ENCODE measurements around the gene DEFB108B.
A peak's percentile ranks its signal among the peaks of the same experiment; 100 is the strongest.
"Not testable (repeated sequence)": the region's sequence is repeated elsewhere in the genome, so short reads cannot be mapped to it uniquely, and the experiment has no call there.

Gene DEFB108B

DNA sequence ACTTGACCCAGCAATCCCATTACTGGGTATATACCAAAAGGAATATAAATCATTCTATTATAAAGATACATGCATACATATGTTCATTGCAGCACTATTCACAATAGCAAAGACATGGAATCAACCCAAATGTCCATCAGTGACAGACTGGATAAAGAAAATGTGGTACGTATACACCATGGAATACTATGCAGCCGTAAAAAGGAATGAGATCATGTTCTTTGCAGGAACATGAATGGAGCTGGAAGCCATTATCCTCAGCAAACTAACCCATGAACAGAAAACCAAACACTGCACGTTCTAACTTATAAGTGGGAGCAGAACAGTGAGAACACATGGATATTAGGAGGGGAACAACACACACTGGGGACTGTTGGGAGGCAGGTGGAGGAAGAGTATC, 3.8 kb upstream of the DEFB108B start:
- H3K9me3 ChIP-seq (ENCODE audit: insufficient read depth, low read depth, low read length); H3K4me1 ChIP-seq (ENCODE audit: control insufficient read depth in 1 of 2, insufficient read depth in 2 of 2, low read length in 2 of 2); H3K18ac ChIP-seq (ENCODE audit: low read length); H3K27me3 ChIP-seq (ENCODE audit: insufficient read depth, low read length); H3K79me2 ChIP-seq (ENCODE audit: control insufficient read depth, insufficient read depth, low read length, poor library complexity); DNase-seq; H3K79me1 ChIP-seq (ENCODE audit: low read length); H3K27ac ChIP-seq (ENCODE audit: low read depth, low read length); H3K23ac ChIP-seq (ENCODE audit: low read length); H2BK5ac ChIP-seq (ENCODE audit: low read depth, low read length, poor library complexity); H3K4me2 ChIP-seq (ENCODE audit: low read length); H3K4ac ChIP-seq (ENCODE audit: low read depth, low read length); H3K4me3 ChIP-seq (ENCODE audit: low read depth, low read length); H2BK120ac ChIP-seq (ENCODE audit: insufficient read depth, low read length, poor library complexity); H4K8ac ChIP-seq (ENCODE audit: low read depth, low read length); H2AK5ac ChIP-seq (ENCODE audit: low read length); H3K14ac ChIP-seq (ENCODE audit: low read length); H2AFZ ChIP-seq (ENCODE audit: insufficient read depth, low read length, poor library complexity); H3K9ac ChIP-seq (ENCODE audit: low read length); H2BK12ac ChIP-seq (ENCODE audit: low read length); H4K91ac ChIP-seq (ENCODE audit: low read depth, low read length); H3K36me3 ChIP-seq (ENCODE audit: control insufficient read depth in 1 of 2, insufficient read depth in 2 of 2, low read length in 2 of 2); H4K12ac ChIP-seq (ENCODE audit: low read depth, low read length): not testable (repeated sequence)
- WGBS (ENCODE audit: extremely low coverage, insufficient coverage, insufficient read length) = no CpG with 5 or more reads among the region's 3 CpGs

DNA sequence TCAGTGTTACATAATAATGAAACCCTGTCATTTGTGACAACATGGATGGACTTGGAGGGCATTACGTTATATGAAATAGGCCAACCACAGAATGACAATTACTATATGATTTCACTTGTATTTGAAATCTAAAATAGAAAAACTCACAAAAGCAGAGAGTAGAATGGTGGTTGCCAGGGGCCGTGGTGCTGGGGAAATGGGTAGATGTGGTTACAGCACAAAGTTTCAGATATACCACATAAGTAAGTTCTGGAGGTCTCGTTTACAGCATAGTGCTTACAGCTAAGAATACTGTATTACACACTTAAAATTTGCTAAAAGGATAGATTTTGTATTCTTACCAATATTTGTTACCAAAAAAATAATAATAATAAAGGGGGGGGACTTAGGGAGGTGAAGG, 3.3 kb upstream of the DEFB108B start:
- H3K23ac ChIP-seq (ENCODE audit: low read length); H4K12ac ChIP-seq (ENCODE audit: low read depth, low read length); H3K4me3 ChIP-seq (ENCODE audit: low read depth, low read length); H3K4ac ChIP-seq (ENCODE audit: low read depth, low read length); H3K4me1 ChIP-seq (ENCODE audit: control insufficient read depth in 1 of 2, insufficient read depth in 2 of 2, low read length in 2 of 2); H2BK5ac ChIP-seq (ENCODE audit: low read depth, low read length, poor library complexity); H3K9ac ChIP-seq (ENCODE audit: low read length); H2AK5ac ChIP-seq (ENCODE audit: low read length); H3K36me3 ChIP-seq (ENCODE audit: control insufficient read depth in 1 of 2, insufficient read depth in 2 of 2, low read length in 2 of 2); H2AFZ ChIP-seq (ENCODE audit: insufficient read depth, low read length, poor library complexity); H3K9me3 ChIP-seq (ENCODE audit: insufficient read depth, low read depth, low read length); H4K91ac ChIP-seq (ENCODE audit: low read depth, low read length); H4K8ac ChIP-seq (ENCODE audit: low read depth, low read length); H3K4me2 ChIP-seq (ENCODE audit: low read length); H3K14ac ChIP-seq (ENCODE audit: low read length); H3K27me3 ChIP-seq (ENCODE audit: insufficient read depth, low read length); H3K27ac ChIP-seq (ENCODE audit: low read depth, low read length); DNase-seq; H2BK120ac ChIP-seq (ENCODE audit: insufficient read depth, low read length, poor library complexity); H3K79me1 ChIP-seq (ENCODE audit: low read length); H3K18ac ChIP-seq (ENCODE audit: low read length); H3K79me2 ChIP-seq (ENCODE audit: control insufficient read depth, insufficient read depth, low read length, poor library complexity); H2BK12ac ChIP-seq (ENCODE audit: low read length): not testable (repeated sequence)
- WGBS (ENCODE audit: extremely low coverage, insufficient coverage, insufficient read length) = no CpG with 5 or more reads among the region's 3 CpGs

DNA sequence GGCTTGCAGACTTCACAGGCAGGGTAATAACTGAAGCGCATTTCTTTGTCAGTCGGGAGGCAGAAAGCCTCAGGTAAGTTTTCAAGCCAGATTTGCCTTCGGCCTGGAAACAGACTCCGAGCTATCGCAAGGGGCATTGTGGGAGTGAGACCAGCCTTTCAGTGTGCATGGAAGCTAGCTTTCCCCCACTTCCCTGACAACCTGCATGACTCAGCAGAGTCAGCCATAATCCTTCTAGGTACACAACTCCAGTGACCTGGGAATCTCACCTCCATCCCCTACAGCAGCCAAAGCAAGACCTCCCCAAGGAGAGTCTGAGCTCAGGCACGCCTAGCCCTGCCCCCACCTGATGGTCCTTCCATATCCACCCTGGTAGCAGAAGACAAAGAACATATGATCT, 9.7 kb downstream of the DEFB108B start:
- WGBS (ENCODE audit: extremely low coverage, insufficient coverage, insufficient read length) = no CpG with 5 or more reads among the region's 6 CpGs
- H3K9me3 ChIP-seq (ENCODE audit: insufficient read depth, low read depth, low read length); H3K27me3 ChIP-seq (ENCODE audit: insufficient read depth, low read length); H2AK5ac ChIP-seq (ENCODE audit: low read length); H3K4ac ChIP-seq (ENCODE audit: low read depth, low read length); H4K8ac ChIP-seq (ENCODE audit: low read depth, low read length); H3K79me2 ChIP-seq (ENCODE audit: control insufficient read depth, insufficient read depth, low read length, poor library complexity); H3K18ac ChIP-seq (ENCODE audit: low read length); H3K14ac ChIP-seq (ENCODE audit: low read length); H3K4me2 ChIP-seq (ENCODE audit: low read length); H4K91ac ChIP-seq (ENCODE audit: low read depth, low read length); H3K4me1 ChIP-seq (ENCODE audit: control insufficient read depth in 1 of 2, insufficient read depth in 2 of 2, low read length in 2 of 2); H3K9ac ChIP-seq (ENCODE audit: low read length); H3K4me3 ChIP-seq (ENCODE audit: low read depth, low read length); H2BK12ac ChIP-seq (ENCODE audit: low read length); H2AFZ ChIP-seq (ENCODE audit: insufficient read depth, low read length, poor library complexity); H3K27ac ChIP-seq (ENCODE audit: low read depth, low read length); H4K12ac ChIP-seq (ENCODE audit: low read depth, low read length); H3K36me3 ChIP-seq (ENCODE audit: control insufficient read depth in 1 of 2, insufficient read depth in 2 of 2, low read length in 2 of 2); H3K79me1 ChIP-seq (ENCODE audit: low read length); H2BK5ac ChIP-seq (ENCODE audit: low read depth, low read length, poor library complexity); H3K23ac ChIP-seq (ENCODE audit: low read length); H2BK120ac ChIP-seq (ENCODE audit: insufficient read depth, low read length, poor library complexity): not testable (repeated sequence)
- DNase-seq = peak in 1 of 2 donors; percentile 0

DNA sequence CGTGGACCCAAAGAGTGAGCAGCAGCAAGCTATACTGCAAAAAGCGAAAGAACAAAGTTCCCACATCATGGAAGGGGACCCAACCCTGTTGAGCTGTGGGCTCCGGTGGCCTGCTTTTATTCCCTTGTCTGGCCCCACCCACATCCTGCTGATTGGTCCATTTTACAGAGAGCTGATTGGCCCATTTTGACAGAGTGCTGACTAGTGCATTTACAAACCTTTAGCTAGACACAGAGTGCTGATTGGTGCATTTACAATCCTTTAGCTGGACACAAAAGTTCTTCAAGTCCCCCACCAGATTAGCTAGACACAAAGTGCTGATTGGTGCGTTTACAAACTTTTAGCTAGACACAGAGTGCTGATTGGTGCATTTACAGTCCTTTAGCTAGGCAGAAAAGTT, 10.4 kb downstream of the DEFB108B start:
- H3K79me1 ChIP-seq (ENCODE audit: low read length); H4K8ac ChIP-seq (ENCODE audit: low read depth, low read length); H3K79me2 ChIP-seq (ENCODE audit: control insufficient read depth, insufficient read depth, low read length, poor library complexity); H3K18ac ChIP-seq (ENCODE audit: low read length); H2BK120ac ChIP-seq (ENCODE audit: insufficient read depth, low read length, poor library complexity); H4K91ac ChIP-seq (ENCODE audit: low read depth, low read length); DNase-seq; H2AK5ac ChIP-seq (ENCODE audit: low read length); H3K23ac ChIP-seq (ENCODE audit: low read length); H2BK12ac ChIP-seq (ENCODE audit: low read length); H3K36me3 ChIP-seq (ENCODE audit: control insufficient read depth in 1 of 2, insufficient read depth in 2 of 2, low read length in 2 of 2); H3K27me3 ChIP-seq (ENCODE audit: insufficient read depth, low read length); H3K9ac ChIP-seq (ENCODE audit: low read length); H2AFZ ChIP-seq (ENCODE audit: insufficient read depth, low read length, poor library complexity); H3K4ac ChIP-seq (ENCODE audit: low read depth, low read length); H3K4me2 ChIP-seq (ENCODE audit: low read length); H3K27ac ChIP-seq (ENCODE audit: low read depth, low read length); H2BK5ac ChIP-seq (ENCODE audit: low read depth, low read length, poor library complexity); H3K4me1 ChIP-seq (ENCODE audit: control insufficient read depth in 1 of 2, insufficient read depth in 2 of 2, low read length in 2 of 2); H4K12ac ChIP-seq (ENCODE audit: low read depth, low read length); H3K9me3 ChIP-seq (ENCODE audit: insufficient read depth, low read depth, low read length); H3K14ac ChIP-seq (ENCODE audit: low read length); H3K4me3 ChIP-seq (ENCODE audit: low read depth, low read length): not testable (repeated sequence)
- no CpG with 5 or more reads among the region's 4 CpGs for WGBS (ENCODE audit: extremely low coverage, insufficient coverage, insufficient read length)
